GM18861 (cell line): ENCODE data around the gene HEBP1.
"Not testable (repeated sequence)": the region's sequence is repeated elsewhere in the genome, so short reads cannot be mapped to it uniquely, and the experiment has no call there.

Experiments used
- ATAC-seq: cut with Tn5 transposase; IDR thresholded peaks from one replicate; pipeline ENCODE4 v1.9.1; 2021; ENCODE audit not compliant: unreplicated experiment

HEBP1 gene, protein sequence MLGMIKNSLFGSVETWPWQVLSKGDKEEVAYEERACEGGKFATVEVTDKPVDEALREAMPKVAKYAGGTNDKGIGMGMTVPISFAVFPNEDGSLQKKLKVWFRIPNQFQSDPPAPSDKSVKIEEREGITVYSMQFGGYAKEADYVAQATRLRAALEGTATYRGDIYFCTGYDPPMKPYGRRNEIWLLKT

GRCh38 chr12:12999959-13000615 lies at the start of gene HEBP1:
TSS of gene HEBP1 (minus strand) at chr12:13000265. CDS start at chr12:13000114, 151 bp downstream.
- ATAC-seq = peak; percentile 73

- ATAC-seq = no peak
Observed at GRCh38 chr12:13049816-13050215, 49.8 kb upstream of the HEBP1 start.

DNA sequence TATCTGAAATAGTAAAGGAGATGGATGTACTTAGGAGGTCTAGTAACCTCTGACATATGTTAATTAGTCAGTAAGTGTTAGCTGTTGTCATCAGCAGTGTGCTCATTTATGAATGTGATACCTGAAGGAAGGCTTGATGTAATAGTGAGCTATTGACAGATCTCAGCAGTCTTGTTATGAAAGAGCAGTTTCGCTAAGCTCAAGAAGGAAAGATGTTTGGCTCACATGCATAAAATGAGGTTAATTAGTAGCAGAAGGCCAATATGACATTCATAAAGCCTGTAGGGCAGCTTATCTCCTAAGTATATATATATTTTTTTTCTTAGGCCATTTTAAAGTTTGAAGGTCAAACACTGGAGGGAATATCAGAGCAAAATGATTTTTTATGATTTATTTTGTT lies 46.9 kb upstream of the HEBP1 start:
- ATAC-seq = peak; percentile 98

- no peak for ATAC-seq
Observed at GRCh38 chr12:13045816-13046215, 45.8 kb upstream of the HEBP1 start.

- no peak for ATAC-seq
Observed at GRCh38 chr12:13044906-13045299, 44.8 kb upstream of the HEBP1 start.

DNA sequence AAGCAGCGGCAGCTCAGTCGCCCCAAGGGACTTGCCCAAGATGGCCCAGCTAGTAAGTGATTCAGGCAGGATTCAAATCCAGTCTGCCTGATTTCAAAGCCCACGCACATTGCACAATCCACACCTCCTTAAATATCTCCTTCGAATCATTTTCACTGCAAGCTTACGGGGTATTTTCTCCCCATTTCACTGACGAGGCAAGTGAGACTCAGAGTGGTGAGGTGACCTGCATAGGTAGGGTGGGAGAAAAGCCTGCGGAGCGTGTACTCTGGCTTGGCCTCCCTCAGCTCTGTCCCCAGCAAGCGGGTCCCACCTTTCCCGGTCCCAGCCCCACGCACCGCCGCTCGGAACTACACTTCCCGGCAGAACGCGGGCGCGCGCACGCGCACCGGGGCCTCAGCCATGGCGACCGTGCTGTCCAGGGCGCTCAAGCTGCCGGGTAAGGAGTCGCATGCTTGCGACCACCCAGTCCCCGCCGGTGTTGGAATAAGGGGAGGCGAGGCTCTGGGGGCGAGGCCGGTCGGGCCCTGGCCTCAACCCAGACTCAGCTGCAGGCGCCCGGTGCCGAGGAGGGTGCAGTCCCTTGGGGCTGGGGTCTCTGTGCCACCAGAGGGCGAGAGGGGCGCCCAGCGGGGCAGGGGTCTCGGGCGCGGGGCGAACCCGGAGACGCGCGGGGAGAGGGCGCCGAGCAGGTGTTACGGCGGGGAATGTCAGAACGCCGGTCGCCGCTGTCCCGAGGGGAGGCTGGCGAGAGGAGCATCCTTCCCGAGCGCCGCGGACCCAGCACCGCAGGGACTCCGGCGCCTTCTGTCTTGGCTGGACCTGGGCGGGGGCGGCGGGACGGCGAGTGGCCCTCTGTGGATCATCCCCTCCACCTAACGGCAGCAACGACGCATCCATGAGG lies 44.2 kb upstream of the HEBP1 start, which contains the start of gene FAM234B:
FAM234B (plus strand) TSS at position 380 of the 904 bp plus-strand sequence; CDS start at position 403, 23 bp downstream.
- peak; percentile 43 for ATAC-seq

GRCh38 chr12:13042666-13043230 lies 42.7 kb upstream of the HEBP1 start:
- ATAC-seq = no peak

DNA sequence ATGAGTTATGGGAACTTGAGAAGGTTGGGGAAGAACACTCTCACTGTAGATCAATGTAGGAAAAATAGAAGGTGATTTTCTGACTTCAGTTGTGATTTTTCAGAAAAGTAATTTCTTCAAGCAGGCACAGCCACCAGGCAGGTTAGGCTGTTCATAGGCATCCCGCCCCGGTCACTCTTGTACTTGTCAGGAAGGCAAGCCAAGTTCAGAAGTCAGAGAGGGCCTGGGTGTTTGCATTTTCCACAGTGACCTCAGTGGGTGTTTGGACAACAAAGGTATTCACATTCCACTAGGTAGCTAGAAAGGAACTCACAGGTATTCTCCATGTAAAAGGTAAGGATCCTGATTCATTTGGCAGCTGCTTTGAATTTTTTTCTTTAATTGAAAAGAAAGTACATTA lies 41.2 kb upstream of the HEBP1 start:
- ATAC-seq = no peak

GRCh38 chr12:13039328-13039956 lies 39.4 kb upstream of the HEBP1 start:
- ATAC-seq = no peak

- ATAC-seq = no peak
Observed at GRCh38 chr12:13038491-13039161, 38.6 kb upstream of the HEBP1 start.

GRCh38 chr12:13036881-13037280 lies 36.8 kb upstream of the HEBP1 start:
- no peak for ATAC-seq

DNA sequence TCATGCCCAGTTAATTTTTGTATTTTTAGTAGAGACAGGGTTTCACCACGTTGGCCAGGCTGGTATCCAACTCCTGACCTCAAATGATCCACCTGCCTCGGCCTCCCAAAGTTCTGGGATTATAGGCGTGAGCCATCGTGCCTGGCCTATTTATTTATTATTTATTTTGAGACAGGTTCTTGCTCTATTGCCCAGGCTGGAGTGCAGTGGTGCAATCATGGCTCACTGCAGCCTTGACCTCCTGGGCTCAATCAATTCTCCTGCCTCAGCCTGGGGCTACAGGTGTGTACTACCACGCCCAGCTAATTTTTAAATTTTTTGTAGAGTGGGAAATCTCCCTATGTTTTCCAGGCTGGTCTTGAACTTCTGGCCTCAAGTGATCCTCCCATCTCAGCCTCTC lies 35.3 kb upstream of the HEBP1 start:
- ATAC-seq = not testable (repeated sequence)

DNA sequence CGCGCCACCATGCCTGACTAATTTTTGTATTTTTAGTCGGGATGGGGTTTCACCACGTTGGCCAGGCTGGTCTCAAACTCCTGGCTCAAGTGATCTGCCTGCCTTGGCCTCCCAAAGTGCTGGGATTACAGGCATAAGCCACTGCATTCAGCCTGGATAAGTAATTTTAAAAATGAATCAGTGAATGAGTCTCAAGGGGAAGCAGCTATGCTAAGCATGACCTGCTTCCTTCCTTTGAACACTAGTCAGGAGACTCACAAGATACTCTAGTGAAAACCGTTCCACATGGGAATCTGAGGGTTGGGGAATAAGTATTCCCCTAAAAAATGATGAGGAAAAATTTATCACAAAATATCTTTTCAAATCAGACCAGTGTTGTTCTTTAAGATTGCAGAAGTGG lies 33.4 kb upstream of the HEBP1 start:
- ATAC-seq = no peak

DNA sequence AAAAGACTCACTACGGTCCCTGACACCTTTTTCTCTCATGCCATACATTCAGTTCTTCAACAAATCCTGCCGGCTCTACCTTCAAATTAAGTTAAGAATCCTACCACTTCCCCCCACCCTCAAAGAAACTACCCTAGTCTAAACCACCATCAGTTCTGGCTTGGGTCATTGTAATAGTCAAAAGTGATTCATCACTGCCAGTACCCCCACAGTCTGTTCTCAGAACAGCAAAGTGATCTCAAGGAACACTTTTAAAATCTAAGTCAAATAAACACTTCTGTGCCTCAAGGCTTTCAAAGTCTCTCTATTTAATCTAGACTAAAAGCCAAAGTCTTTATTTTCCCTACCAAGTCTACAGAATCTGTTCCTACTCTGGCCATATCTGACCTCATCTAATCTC lies 32.1 kb upstream of the HEBP1 start:
- no peak for ATAC-seq

DNA sequence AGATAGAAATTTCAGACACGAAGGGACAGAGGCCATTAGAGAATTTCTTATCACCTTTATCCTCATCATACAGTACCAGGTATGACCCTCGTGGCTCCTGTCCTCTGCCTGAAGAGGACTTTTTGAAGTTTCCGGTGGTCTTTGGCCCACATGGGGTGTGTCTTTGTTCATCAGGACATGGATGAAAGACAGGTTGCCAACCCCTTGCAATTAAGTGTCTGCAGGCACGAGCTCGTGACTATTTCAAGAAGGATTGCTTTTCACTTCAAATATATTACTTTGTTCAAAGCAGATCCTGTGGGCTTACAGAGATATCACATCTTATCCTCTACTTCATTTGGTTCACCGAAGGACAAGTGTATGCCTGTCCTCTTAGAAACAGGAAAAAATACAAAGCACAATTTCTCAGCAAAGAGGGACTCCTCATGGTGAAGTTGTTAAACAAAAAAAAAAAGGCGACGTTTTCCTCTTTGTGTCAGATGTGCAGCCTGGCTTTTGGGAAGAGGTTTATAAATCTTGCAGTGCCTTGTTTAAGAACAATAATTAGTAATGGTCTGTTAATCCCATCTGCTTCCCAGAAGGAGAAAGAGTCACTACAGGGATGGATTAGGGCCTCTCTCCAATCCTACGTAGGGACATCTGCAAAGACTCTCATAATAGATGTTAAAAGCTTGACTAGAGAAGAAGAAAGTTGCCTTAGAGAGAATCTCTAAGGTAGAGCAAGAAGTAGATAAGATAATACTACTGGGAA lies 30.7 kb upstream of the HEBP1 start:
- no peak for ATAC-seq

- ATAC-seq = no peak
Observed at GRCh38 chr12:13028825-13029570, 28.9 kb upstream of the HEBP1 start.

DNA sequence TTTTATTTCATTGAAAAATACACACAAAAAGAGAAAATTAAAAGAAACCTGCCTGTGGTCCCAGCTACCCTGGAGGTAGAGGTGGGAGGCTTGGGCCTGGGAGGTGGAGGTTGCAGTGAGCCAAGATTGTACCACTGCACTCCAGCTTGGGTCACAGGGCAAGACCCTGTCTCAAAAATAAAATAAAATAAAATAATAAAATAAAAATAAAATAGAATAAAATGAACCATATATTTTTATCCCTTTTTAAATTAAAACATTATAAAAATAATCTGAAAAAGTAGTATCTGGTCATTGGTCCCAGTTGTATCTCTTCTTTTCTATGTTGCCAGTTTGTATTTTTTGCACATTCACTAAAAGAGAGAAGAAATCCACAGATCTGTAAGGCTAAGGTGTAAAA lies 27.4 kb upstream of the HEBP1 start:
- ATAC-seq = no peak

DNA sequence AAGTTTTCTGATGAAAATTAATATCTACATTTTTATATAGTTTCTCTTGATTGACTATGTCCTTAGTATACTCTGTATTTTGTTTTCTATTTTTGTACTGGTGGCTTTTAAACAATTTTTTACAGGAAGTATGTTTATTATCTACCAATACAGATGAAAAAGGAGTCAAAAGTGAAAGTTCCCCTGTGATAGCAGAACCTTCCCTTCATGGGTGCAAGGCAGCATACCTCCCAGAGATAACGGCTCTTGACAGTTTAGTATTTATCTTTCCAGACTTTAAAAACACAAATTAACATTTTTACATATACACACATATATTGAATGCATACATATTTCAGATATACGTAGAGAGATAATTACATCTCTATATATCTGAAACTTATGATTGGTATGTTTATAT lies 27.0 kb upstream of the HEBP1 start:
- no peak for ATAC-seq

DNA sequence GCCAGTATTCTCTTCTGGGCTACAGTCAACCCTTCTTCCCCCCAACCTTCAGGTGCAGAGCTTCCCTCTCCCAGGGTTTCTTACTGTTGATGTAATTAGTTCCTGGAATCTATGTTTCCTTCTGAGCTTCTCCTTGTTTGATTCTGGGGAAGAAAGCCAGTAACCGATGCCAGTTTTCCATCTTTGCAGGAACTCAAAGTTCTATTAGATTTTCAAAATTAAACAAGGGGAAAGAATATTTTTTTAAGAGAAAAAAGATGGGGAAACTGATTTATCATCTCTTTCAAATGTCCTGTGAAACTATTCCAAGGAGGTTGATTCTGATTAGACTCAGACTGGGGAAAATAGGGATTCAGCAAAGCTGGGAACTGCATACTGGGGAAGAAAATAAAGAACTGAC lies 26.2 kb upstream of the HEBP1 start:
- no peak for ATAC-seq
